T-helper 2 cell treated with Interferon-gamma antibody and Interleukin-4, amounts not matched to agents 100 ng/mL and 5 ng/mL, for 36 hours (primary cell): Measurements from ENCODE around the gene LGR6. TPM values are rescaled to one million over a fixed set of nuclear protein-coding genes. Genes with fewer than 3 reads are reported as not detected.

ENCODE experiments used
- intact Hi-C: fragments of 100-400 bp; cut with micrococcal nuclease; formaldehyde crosslinking; loops from one replicate; pipeline ENCODE4 v1.15.1; 2023
- total RNA-seq: library from RNA; stranded (reverse); gene quantifications from 2 replicates; pipeline ENCODE4 v1.2.3, GENCODE V29; 2022

The LGR6 gene
- total RNA-seq, 1 donor from 2014 or later: 0.43 TPM

DNA sequence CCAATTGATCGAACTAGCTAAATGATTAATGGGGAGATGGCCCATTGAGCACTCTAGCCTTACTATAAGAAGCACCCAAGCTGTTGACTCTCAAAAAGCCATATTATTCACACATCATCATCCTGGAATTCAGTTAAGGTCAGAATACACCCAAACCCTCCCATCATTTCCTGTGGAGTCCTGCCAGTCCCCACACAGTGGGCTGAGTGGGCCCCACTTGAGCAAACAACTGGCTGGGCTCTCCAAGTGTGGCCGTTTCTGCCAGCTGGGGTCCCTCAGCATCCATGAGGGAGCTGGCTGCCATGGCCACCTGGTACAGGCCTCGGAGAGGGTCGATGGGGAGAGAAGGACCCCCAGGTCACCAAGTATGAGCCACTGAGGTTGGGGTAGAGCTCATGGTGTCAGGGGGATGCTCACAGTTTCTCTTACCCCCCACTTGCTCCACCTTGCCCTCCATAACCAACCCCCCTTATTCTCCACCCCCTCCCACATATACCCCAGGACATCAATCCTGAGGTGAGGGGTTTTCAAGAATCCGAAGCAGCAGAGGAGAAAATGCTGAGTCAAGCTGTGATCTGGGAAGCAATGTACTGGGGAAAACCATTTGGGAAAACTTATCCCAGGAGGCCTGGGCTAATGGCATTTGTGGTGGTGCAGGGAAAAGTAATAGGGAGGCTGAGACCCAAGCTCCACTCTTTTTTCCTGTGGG lies 87.9 kb downstream of the LGR6 start:
- intact Hi-C loops: no loop called here

- intact Hi-C loops: no loop called here
Observed at GRCh38 chr1:202282025-202282371, 88.4 kb downstream of the LGR6 start.

DNA sequence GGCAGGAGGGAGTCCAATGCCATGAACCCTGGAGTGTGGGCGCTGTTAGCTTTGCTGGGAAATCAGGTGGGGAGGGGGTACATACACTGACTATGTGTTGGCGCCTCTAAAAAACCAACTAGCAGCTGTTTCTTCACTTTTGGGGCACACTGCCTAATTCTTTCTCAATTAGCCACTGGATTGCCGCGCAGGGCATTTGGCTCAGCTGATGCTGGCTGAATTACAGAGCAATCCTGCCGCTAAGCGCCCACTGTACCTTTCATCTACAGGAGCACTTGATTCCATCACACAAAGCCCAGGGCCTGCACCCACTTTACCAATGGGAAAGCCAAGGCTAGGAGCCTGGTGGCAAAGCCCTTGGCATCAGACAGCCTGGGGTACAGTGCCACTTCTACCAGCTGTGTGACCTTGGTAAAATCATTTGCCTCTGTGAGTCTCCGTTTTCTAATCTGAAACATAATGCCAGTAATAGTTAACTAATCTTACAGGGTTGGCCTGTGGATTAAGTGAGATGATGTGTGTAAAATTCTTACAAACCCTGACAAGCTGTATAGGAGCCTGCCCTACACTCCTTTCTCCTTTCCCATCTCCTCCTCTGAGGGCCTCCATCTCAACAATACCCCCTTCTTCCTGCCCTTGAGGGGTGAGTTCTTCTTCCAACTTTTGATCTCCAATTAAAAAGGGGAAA lies 89.1 kb downstream of the LGR6 start:
- intact Hi-C loops: no loop called here

- intact Hi-C loops: no loop called here
Observed at GRCh38 chr1:202283379-202283844, 89.8 kb downstream of the LGR6 start.

DNA sequence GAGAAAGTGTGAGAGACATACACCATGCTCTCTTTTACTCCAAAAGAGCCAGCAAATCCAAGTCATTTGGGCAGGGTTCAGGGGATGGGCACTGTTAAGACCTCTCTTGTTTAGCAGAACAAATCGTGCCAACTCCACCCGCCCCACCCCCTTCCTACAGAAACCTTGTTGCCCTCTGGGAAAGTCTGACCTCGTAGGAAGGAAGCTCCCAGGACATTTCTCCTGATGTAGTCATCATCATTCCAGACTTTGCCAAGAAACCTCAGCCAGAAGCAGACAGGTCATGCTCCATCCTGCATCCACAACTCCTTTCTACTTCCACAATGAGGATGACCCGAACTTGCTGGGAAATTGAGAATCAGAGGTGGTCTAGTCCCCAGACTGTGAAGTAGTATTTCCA lies 90.4 kb downstream of the LGR6 start:
- intact Hi-C loops: no loop called here

DNA sequence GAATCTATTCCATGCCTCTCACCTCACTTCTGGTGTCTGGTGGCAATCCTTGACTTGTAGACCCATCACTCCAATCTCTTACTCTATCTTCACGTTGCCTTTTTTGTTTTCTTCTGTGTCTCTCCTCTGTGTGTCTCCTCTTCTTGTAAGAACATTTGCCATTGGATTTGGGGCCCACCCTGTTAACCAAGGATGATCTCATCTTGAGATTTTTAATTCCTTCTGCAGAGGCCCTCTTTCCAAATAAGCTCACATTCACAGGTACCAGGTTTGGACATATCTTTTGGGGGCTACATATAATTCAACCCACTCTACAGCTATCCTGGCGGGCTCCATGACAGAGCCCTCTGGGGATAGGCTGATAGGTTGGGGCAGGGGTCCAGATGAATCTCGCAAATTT lies 92.3 kb downstream of the LGR6 start:
- intact Hi-C loops: no loop called here

- intact Hi-C loops: no loop called here
Observed at GRCh38 chr1:202286622-202287097, 93.1 kb downstream of the LGR6 start.

- intact Hi-C loops: no loop called here
Observed at GRCh38 chr1:202287196-202287595, 93.6 kb downstream of the LGR6 start.

DNA sequence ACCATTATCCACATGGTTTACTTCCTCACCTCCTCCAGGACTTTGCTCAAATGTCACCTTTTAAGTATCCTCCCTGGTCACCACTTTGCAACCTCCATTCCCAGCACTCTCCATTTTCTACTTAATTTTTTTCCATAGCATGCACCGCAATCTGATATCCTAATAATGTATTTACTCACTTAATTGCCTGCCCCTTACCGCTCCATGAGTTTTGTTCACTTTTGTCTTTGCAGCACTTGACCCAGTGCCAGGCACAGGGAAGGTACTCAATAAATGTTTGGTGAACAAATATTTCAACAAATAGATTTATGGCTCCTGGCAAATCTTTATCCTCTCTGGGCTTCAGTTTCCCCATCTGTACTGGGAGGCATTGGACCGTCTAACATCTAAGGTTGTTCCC lies 94.6 kb downstream of the LGR6 start:
- intact Hi-C loops: no loop called here

GRCh38 chr1:202289009-202289408 lies 95.4 kb downstream of the LGR6 start:
- intact Hi-C loops: no loop called here

GRCh38 chr1:202291001-202291400 lies 97.4 kb downstream of the LGR6 start:
- intact Hi-C loops: no loop called here

- intact Hi-C loops: no loop called here
Observed at GRCh38 chr1:202291961-202292712, 98.5 kb downstream of the LGR6 start.

DNA sequence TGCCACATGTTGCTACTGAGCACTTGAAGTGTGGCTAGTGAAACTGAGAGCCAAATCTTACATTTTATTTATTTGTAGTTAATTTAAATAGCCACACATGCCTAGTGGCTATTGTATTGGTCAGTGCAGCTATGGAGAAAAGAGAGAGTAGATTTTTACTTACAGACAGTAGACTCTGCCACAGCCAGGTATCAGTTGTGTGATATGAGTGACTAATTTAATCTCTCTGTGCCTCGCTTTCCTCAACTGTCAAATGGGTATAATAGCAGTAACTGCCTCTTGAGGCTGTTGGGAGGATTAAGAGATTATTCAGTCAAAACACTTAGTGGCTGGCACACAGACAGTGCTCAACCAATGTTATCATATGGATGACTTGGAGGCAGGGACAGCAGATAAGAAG lies 99.2 kb downstream of the LGR6 start:
- intact Hi-C loops: no loop called here

DNA sequence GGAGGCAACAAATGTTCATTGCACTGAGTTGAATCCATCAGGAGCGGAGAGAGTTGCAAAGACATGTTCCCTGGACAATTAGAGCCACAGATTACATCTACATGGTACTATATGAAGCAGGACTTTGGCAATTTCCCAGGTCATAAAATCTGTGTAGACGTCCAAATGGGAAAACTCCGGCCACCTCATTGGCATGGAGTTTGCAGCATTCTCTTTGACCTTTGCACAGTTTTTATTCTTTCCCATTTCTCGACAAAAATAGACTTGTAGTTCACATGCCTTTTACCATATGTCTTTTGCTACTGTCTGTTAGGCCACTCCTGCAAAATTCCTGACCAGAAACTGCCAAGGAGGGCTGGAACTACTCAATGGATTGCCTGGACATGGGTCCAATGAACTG lies 100.0 kb downstream of the LGR6 start:
- intact Hi-C loops: no loop called here

- intact Hi-C loops: no loop called here
Observed at GRCh38 chr1:202302166-202302565, 108.6 kb downstream of the LGR6 start.

GRCh38 chr1:202304375-202304774 lies 110.8 kb downstream of the LGR6 start:
- intact Hi-C loops: no loop called here

- intact Hi-C loops: no loop called here
Observed at GRCh38 chr1:202305168-202305567, 111.6 kb downstream of the LGR6 start.

DNA sequence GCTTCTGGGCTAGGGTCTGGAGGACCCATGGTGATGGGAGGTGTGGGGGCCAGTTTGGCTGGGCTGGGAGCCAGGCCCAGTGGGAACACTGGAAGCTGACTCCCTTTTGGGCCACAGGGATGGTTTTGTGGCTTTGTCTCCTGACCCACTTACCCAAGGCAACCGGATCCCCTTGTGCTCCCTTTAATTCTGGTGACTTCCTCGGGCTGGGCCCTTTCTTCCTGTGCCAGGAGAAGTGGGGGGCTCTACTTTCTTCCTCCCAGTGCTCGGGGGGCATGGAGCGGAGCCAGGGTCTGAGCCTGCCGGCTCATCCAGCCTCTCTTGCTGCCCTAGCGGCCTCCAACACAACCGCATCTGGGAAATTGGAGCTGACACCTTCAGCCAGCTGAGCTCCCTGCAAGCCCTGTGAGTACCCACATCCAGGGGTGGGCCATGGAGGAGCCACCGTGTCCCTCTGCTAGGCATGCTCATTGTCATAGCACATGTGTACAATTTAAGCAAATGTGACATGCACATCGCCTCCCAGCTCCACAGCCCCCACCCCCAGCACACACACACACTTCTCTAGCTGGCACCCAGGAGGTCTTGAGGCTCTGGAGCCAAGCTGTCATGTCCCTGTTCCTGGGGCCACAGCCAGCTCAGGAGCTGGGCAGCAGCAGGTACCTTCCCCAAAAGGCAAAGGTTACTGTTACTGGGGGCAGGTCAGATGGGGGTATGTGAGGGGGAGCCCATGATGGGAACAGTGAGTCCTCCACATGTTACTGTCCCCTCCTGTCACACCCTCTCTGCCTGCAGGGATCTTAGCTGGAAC lies 113.1 kb downstream of the LGR6 start:
- intact Hi-C loops: no loop called here

GRCh38 chr1:202310071-202310725 lies 116.6 kb downstream of the LGR6 start:
- intact Hi-C loops: no loop called here

DNA sequence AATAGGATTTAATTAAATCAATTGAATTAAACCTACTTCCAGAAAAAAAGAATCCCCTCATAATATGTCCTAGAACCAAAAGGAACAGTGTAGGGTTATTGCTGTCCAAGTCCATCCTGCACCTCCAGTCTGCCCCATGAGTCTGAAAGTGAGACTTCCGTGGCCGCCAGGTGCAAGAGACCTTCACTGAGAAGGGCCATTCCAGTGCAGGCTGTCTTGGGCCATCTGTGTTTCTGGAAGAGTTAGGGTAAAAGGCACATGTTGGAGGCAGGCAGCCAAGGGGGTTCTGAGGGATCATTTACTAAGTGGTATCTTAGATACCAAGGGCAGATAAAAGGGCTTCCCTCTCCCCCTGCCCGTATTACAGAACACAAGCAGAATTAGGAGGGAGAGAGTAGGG lies 117.1 kb downstream of the LGR6 start:
- intact Hi-C loops: no loop called here
